ENCODE measurements around the gene BBIP1.

BBIP1 gene

GRCh38 chr10:110853921-110854605, 64.9 kb downstream of the BBIP1 start:
- H3K4me1 ChIP-seq (ENCODE audit: control insufficient read depth, insufficient read depth, low read length), result no peaks in the 10 kb centered on the region

GRCh38 chr10:110852947-110853346, 66.0 kb downstream of the BBIP1 start:
- no peak overlapping the region for H3K4me3 ChIP-seq (ENCODE audit: low read length)
- H3K27ac ChIP-seq (ENCODE audit: low read length), result no peak overlapping the region
- H3K4me1 ChIP-seq (ENCODE audit: control insufficient read depth, insufficient read depth, low read length), result no peaks in the 10 kb centered on the region
- no peak for DNase-seq (ENCODE audit: low read depth, low spot score)
- no CpG with 5 or more reads among the region's 4 CpGs for WGBS (ENCODE audit: insufficient coverage, insufficient read length)
- H3K36me3 ChIP-seq (ENCODE audit: control insufficient read depth, insufficient read depth, low read length), result no peaks in the 10 kb centered on the region
- H3K27me3 ChIP-seq (ENCODE audit: control insufficient read depth, insufficient read depth, low read length), result no peaks in the 10 kb centered on the region; the same call in 1 of the 2 replicates
- H3K9me3 ChIP-seq (ENCODE audit: control insufficient read depth, insufficient read depth, low read length), result no peaks in the 10 kb centered on the region

More at GRCh38 chr10:110853921-110854605, 64.9 kb downstream of the BBIP1 start:
- Histone ChIP-seq H3K27me3 (ENCODE audit: control insufficient read depth, insufficient read depth, low read length) (no peaks in the 10 kb centered on the region; the same call in 1 of the 2 replicates), H3K36me3 (ENCODE audit: control insufficient read depth, insufficient read depth, low read length) (no peaks in the 10 kb centered on the region), H3K4me3 (ENCODE audit: low read length) (no peak overlapping the region), H3K27ac (ENCODE audit: low read length) (no peak overlapping the region), H3K9me3 (ENCODE audit: control insufficient read depth, insufficient read depth, low read length) (no peaks in the 10 kb centered on the region)
- no peak for DNase-seq (ENCODE audit: low read depth, low spot score)

- no CpG with 5 or more reads among the region's 7 CpGs for WGBS (ENCODE audit: insufficient coverage, insufficient read length)
- Histone ChIP-seq H3K4me1 (ENCODE audit: control insufficient read depth, insufficient read depth, low read length) (no peaks in the 10 kb centered on the region), H3K36me3 (ENCODE audit: control insufficient read depth, insufficient read depth, low read length) (no peaks in the 10 kb centered on the region), H3K27me3 (ENCODE audit: control insufficient read depth, insufficient read depth, low read length) (no peaks in the 10 kb centered on the region; the same call in 1 of the 2 replicates), H3K9me3 (ENCODE audit: control insufficient read depth, insufficient read depth, low read length) (no peaks in the 10 kb centered on the region), H3K4me3 (ENCODE audit: low read length) (no peak overlapping the region), H3K27ac (ENCODE audit: low read length) (no peak overlapping the region)
- no peak for DNase-seq (ENCODE audit: low read depth, low spot score)
These were observed 66.6 kb downstream of the BBIP1 start for GRCh38 chr10:110852255-110852896.

GRCh38 chr10:110851020-110851612, 67.9 kb downstream of the BBIP1 start:
- H3K27ac ChIP-seq (ENCODE audit: low read length), result no peak overlapping the region
- no peaks in the 10 kb centered on the region for H3K9me3 ChIP-seq (ENCODE audit: control insufficient read depth, insufficient read depth, low read length)
- H3K4me3 ChIP-seq (ENCODE audit: low read length), result no peak overlapping the region
- DNase-seq (ENCODE audit: low read depth, low spot score), result no peak
- WGBS (ENCODE audit: insufficient coverage, insufficient read length), result no CpG with 5 or more reads among the region's 8 CpGs
- H3K36me3 ChIP-seq (ENCODE audit: control insufficient read depth, insufficient read depth, low read length), result no peaks in the 10 kb centered on the region
- H3K4me1 ChIP-seq (ENCODE audit: control insufficient read depth, insufficient read depth, low read length), result no peaks in the 10 kb centered on the region
- no peaks in the 10 kb centered on the region; the same call in 1 of the 2 replicates for H3K27me3 ChIP-seq (ENCODE audit: control insufficient read depth, insufficient read depth, low read length)

GRCh38 chr10:110850099-110850498, 68.9 kb downstream of the BBIP1 start:
- Histone ChIP-seq H3K4me1 (ENCODE audit: control insufficient read depth, insufficient read depth, low read length) (no peaks in the 10 kb centered on the region), H3K27ac (ENCODE audit: low read length) (no peak overlapping the region), H3K36me3 (ENCODE audit: control insufficient read depth, insufficient read depth, low read length) (no peaks in the 10 kb centered on the region), H3K9me3 (ENCODE audit: control insufficient read depth, insufficient read depth, low read length) (no peaks in the 10 kb centered on the region), H3K27me3 (ENCODE audit: control insufficient read depth, insufficient read depth, low read length) (no peaks in the 10 kb centered on the region; the same call in 1 of the 2 replicates), H3K4me3 (ENCODE audit: low read length) (no peak overlapping the region)
- no peak for DNase-seq (ENCODE audit: low read depth, low spot score)
- no CpG with 5 or more reads among the region's 3 CpGs for WGBS (ENCODE audit: insufficient coverage, insufficient read length)

All from iPS DF 6.9 (cell line).